Measurements from ENCODE around the gene PGLYRP2.

- TF ChIP-seq CTCF (IDR thresholded peaks at IDR 0.05) (no peak), POLR2AphosphoS5 (IDR thresholded peaks at IDR 0.05) (no peak), POLR2A (IDR thresholded peaks at IDR 0.05) (no peak)
Measured at GRCh38 chr19:15475611-15476010, 3.7 kb downstream of the PGLYRP2 start.
